Measurements from ENCODE around the gene DGKA. TPM values are rescaled to one million over a fixed set of nuclear protein-coding genes. Genes with fewer than 3 reads are reported as not detected.
"Not testable (repeated sequence)": the region's sequence is repeated elsewhere in the genome, so short reads cannot be mapped to it uniquely, and the experiment has no call there.

The DGKA gene
- total and polyA plus RNA-seq, 3 donors from 2014 or later, result 28.9 to 40.4 (median 40.3) TPM

- H3K27me3 ChIP-seq, result no peaks in the 10 kb centered on the region
- H3K27ac ChIP-seq, result no peak overlapping the region
- WGBS, 2 donors, result 75 to 95% methylated on average over 4 of the region's 4 CpGs
- no peak for TF ChIP-seq POLR2A (IDR thresholded peaks at IDR 0.05)
- TF ChIP-seq CTCF (IDR thresholded peaks at IDR 0.05), result no peak
- intact Hi-C loops (cut with DNase I; ENCODE audit: low total_unique reads), result no loop called here
- no peaks in the 10 kb centered on the region for H3K9me3 ChIP-seq
- no peak overlapping the region for H3K4me3 ChIP-seq
- H3K36me3 ChIP-seq (ENCODE audit: low read depth, missing control alignments), result no peaks in the 10 kb centered on the region
- peaks cover 26% of the 10 kb centered on the region for H3K4me1 ChIP-seq
- DNase-seq, result no peak
Measured at GRCh38 chr12:55912908-55913307, 18.1 kb upstream of the DGKA start.

GRCh38 chr12:55915482-55915859 lies 15.5 kb upstream of the DGKA start:
- H3K36me3 ChIP-seq (ENCODE audit: low read depth, missing control alignments), result no peaks in the 10 kb centered on the region
- H3K27me3 ChIP-seq, result no peaks in the 10 kb centered on the region
- intact Hi-C loops (cut with DNase I; ENCODE audit: low total_unique reads), result no loop called here
- H3K9me3 ChIP-seq, result no peaks in the 10 kb centered on the region
- H3K27ac ChIP-seq, result no peak overlapping the region
- WGBS, 2 donors, result 74 to 78% methylated on average over 3 of the region's 3 CpGs
- H3K4me3 ChIP-seq, result no peak overlapping the region
- DNase-seq, result no peak
- H3K4me1 ChIP-seq, result peaks cover 19% of the 10 kb centered on the region
- TF ChIP-seq CTCF (IDR thresholded peaks at IDR 0.05), result no peak
- TF ChIP-seq POLR2A (IDR thresholded peaks at IDR 0.05), result no peak

GRCh38 chr12:55919032-55919431 lies 11.9 kb upstream of the DGKA start:
- H3K27me3 ChIP-seq; H3K27ac ChIP-seq; H3K4me1 ChIP-seq; H3K9me3 ChIP-seq; H3K4me3 ChIP-seq; H3K36me3 ChIP-seq (ENCODE audit: low read depth, missing control alignments); intact Hi-C loops (cut with DNase I; ENCODE audit: low total_unique reads); DNase-seq: not testable (repeated sequence)
- WGBS, 2 donors, result 83 to 85% methylated on average over 3 of the region's 3 CpGs

GRCh38 chr12:55922126-55922525 lies 8.8 kb upstream of the DGKA start:
- Histone ChIP-seq H3K27me3 (no peaks in the 10 kb centered on the region), H3K27ac (no peak overlapping the region), H3K4me1 (no peaks in the 10 kb centered on the region), H3K36me3 (ENCODE audit: low read depth, missing control alignments) (no peaks in the 10 kb centered on the region), H3K9me3 (no peaks in the 10 kb centered on the region), H3K4me3 (no peak overlapping the region)
- TF ChIP-seq POLR2A (IDR thresholded peaks at IDR 0.05) (no peak), CTCF (IDR thresholded peaks at IDR 0.05) (no peak)
- intact Hi-C loops (cut with DNase I; ENCODE audit: low total_unique reads), result loop anchor here (10.0 kb wide), 1 partner anchor 87 kb away; no protein-coding TSS in a partner anchor
- no peak for DNase-seq
- WGBS, 2 donors, result 90% methylated on average over 3 of the region's 3 CpGs

- H3K4me3 ChIP-seq; H3K27me3 ChIP-seq; H3K9me3 ChIP-seq; H3K36me3 ChIP-seq (ENCODE audit: low read depth, missing control alignments); H3K4me1 ChIP-seq; DNase-seq; H3K27ac ChIP-seq: not testable (repeated sequence)
- 91 to 93% methylated on average over 9 of the region's 9 CpGs for WGBS, 2 donors
- intact Hi-C loops (cut with DNase I; ENCODE audit: low total_unique reads), result loop anchor here (10.0 kb wide), 1 partner anchor 89 kb away; no protein-coding TSS in a partner anchor
Measured at GRCh38 chr12:55923648-55924047, 7.3 kb upstream of the DGKA start.

- H3K4me1 ChIP-seq, result peaks cover 7% of the 10 kb centered on the region
- H3K27me3 ChIP-seq, result no peaks in the 10 kb centered on the region
- TF ChIP-seq POLR2A (IDR thresholded peaks at IDR 0.05) (no peak), CTCF (IDR thresholded peaks at IDR 0.05) (no peak)
- no peaks in the 10 kb centered on the region for H3K36me3 ChIP-seq (ENCODE audit: low read depth, missing control alignments)
- no peaks in the 10 kb centered on the region for H3K9me3 ChIP-seq
- WGBS, 2 donors, result 60 to 61% methylated on average over 4 of the region's 4 CpGs
- no peak overlapping the region for H3K27ac ChIP-seq
- no peak overlapping the region for H3K4me3 ChIP-seq
- intact Hi-C loops (cut with DNase I; ENCODE audit: low total_unique reads), result loop anchor here (10.0 kb wide), 1 partner anchor 91 kb away; no protein-coding TSS in a partner anchor
- DNase-seq, result no peak
Measured at GRCh38 chr12:55925371-55925770, 5.6 kb upstream of the DGKA start.
